GM19043 (cell line): ENCODE data around the gene SEMA3E.

ENCODE experiments used
- ATAC-seq: cut with Tn5 transposase; IDR thresholded peaks from one replicate; pipeline ENCODE4 v1.9.1; 2021; ENCODE audit warnings: low read depth; ENCODE audit not compliant: unreplicated experiment

The SEMA3E gene

GRCh38 chr7:83394776-83395175 is 254.2 kb downstream of the SEMA3E start:
- ATAC-seq: no peak

DNA sequence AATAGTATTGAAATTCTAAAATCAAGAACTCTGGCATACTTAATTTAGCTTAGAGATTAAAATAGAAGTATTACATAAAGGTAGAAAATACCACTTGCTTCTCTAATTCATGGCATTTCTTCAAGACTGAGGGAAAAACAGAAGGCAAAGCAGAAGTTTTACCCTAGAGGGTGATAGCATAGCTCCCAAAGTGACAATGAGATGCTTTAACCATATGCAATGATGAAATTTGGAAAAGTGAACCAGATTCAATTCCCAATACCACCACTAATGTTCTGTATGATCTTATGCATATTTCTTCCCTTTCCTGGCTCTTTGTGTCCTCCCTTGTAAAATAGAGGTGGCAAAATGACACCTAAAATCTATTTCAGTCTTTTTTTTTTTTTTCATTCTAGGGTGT is 260.5 kb downstream of the SEMA3E start:
- no peak for ATAC-seq

DNA sequence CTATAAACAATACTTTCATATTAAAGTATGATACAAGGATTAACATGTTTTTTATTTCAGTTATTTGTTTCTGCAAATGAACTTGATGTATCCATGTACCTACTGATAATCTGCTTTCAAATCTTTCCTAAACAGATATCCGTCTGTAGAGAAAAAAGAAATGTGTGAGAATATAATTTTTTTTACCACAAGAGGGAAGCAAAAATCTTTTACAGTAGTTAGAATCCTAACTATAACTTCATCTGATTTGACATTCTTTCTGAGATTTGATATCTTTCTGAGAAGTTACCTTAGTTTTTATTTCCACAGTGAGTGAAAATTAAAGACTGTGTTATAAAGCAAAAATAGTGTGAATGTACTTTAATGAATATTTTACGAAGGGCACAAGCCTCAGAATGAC is 282.3 kb downstream of the SEMA3E start:
- ATAC-seq: no peak

DNA sequence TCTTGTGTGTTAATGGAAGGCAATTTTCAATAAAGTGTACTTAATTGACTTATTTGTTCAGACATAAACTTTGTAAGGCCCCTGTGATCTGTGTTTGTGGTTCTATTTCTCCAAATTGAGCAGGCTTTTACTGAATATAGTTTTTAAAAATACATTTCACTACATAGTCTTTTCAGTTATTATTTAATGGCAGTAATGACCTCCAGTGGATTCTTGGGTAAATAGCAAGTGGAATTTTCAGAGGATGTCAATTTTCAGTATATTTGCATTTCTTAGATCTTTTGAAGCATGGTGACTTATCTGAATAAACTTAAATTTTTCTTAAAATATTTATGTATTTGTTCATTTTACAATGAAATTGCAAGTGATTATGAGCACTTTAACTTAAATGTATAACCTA is 283.2 kb downstream of the SEMA3E start:
- ATAC-seq: no peak

DNA sequence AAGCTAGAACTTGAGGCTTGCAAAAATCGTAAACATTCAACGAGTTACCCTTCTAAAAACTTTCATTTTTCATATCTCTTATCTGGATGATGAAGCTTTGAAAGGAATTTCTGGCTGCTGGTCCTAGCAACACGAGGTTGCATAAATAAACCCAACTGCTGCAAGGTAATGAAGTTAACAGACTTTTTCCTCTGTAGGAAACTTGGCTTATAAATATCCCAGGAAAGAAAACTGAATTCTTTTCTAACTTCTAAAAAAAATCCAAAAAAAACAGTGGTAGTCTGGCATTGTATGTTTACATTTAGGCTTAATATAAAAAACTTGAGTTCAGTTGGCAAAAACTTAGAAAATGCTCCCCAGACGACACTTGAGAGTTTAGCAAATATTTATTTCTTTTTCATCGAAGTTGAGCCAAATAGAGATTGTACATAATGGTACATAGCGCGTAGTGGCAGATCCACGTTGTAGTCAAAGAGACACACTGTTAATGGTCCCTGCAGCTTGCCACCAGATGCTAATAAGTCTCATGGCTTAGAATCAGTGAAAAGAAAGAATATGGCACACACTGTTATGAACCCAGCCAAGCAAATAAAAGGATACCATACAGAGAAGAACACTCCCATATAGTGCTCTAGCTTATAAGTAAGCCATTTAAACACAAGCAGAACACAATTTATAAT is 285.9 kb downstream of the SEMA3E start:
- ATAC-seq: no peak

DNA sequence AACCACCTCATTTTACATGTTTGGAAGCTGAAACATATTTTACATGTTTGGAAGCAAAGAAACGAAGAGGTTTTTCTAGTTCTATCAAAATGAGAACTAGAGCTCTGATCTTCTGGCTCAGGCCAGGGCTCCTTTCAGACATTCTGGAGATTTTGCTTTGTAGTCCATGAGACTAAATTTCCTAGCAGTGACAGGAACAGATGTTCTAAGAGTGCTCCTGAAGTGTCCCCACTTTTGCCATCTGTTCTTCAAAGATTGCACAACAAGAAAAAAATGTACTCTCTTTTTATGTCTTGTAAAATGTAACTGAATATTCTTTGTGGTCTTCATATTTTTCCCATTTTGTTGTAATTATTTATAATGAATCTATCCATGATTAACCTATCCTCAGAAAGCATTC is 289.8 kb downstream of the SEMA3E start:
- ATAC-seq: no peak

DNA sequence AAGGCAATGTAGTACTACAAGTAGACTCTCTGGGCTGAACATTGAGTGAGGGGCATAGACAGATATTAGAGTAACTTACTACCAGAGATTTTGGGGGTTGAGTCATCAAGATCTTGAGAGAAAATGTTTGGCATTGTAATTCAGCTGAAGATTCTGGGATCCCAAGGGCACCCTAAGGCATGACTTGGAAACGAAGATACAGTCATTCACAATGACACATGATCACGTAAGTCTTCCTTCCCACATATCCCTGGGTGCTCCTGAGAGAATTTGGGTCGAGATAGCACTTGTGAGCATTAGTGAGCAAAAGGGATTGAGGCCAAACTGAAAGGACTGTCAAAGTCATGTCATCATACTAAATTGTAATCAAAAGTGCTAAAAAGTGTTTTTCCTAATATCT is 293.8 kb downstream of the SEMA3E start:
- no peak for ATAC-seq

GRCh38 chr7:83347945-83348444 is 300.9 kb downstream of the SEMA3E start:
- ATAC-seq: no peak

- no peak for ATAC-seq
These were observed 309.0 kb downstream of the SEMA3E start for GRCh38 chr7:83339907-83340306.

DNA sequence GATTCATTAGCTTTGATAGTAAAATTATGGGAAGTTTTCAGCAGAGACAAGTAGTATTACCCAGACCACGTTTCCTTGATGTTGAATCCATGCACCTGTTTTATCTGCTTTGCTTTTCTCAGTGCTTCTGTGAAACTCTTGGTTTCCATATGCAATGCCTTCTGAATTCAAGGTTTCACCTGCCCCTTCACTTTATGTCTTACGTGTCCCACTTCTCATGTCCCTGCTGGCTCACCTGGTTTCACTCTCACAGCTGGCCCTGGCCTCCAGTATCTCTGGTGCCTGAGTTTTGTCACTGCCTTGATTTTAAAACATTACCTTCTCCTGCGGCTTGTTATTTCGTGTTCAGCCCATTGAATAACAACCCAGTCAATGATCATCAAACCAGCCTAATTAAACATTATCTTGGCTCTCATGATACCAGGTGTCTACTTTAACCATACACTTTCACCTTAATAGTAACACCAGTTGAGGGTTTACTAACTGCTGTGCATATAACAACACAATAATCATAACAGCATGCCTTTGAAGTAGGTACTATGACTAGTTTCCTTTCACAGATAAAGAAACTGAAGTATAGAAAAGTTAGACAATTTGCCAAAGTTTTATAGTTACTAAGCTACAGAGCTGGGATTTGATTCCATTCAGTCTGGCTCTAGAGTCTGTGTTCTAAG is 310.5 kb downstream of the SEMA3E start:
- ATAC-seq: no peak

- no peak for ATAC-seq
These were observed 311.9 kb downstream of the SEMA3E start for GRCh38 chr7:83337050-83337449.

- ATAC-seq: no peak
These were observed 322.7 kb downstream of the SEMA3E start for GRCh38 chr7:83326223-83326622.

DNA sequence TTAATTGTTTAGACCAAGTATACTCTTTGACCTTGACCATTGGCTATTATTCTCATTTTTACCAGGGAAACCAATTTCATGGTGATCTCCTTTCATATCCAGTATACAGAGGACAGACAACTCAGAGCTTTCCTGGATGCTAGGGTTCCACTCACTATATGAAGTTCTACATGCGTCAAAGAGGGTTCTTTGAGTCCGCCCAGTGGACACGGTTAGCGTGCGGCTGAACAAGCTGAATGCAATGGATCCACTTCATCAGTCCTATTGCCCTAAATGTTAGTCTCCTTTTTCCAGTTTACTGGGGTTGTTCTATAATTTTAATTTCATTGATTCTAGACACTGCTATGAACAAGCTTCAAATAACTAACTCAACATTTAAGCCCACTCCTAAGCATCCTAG is 323.9 kb downstream of the SEMA3E start:
- no peak for ATAC-seq

GRCh38 chr7:83324596-83324995 is 324.3 kb downstream of the SEMA3E start:
- no peak for ATAC-seq

DNA sequence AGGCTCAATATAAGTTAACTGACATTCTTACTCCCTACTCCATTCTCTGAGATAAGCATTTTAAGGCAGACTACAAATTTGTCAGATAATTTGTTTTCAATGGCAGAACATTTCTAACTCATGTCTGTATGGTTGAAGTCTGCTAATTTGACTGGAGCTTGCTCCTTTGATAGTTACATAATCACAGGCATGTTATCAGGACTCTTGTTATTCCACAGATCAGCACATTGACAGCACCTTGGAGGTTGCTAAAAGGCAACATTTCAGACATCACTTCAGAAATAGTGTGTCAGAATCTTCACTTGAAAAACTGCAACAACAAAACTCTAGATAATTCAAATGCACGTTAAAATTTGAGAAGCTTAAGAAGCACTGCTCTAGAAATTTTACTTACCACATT is 327.9 kb downstream of the SEMA3E start:
- no peak for ATAC-seq

GRCh38 chr7:83313931-83314330 is 335.0 kb downstream of the SEMA3E start:
- ATAC-seq: no peak
